Naive thymus-derived CD4-positive, alpha-beta T cell (primary cell): ENCODE results near the gene ZNF318. TPM values are rescaled to one million over a fixed set of nuclear protein-coding genes. Genes with fewer than 3 reads are reported as not detected.
A peak's percentile ranks its signal among the peaks of the same experiment; 100 is the strongest.

ENCODE experiments used
- ATAC-seq: fragments of 150-1000 bp; cut with Tn5 transposase; 2 replicates; pipeline ENCODE4 v1.10.0; 2021; ENCODE audit warnings: mild to moderate bottlenecking, moderate library complexity
- CTCF ChIA-PET: fragments of 350-600 bp; sonication (Branson Sonifier 250); formaldehyde crosslinking; loops from one replicate; lab custom pipeline; 2021; ENCODE audit warnings: antibody characterized with exemption; lab: Charles Lee
- POLR2A ChIA-PET: fragments of 350-600 bp; sonication (Branson Sonifier 250); formaldehyde crosslinking; loops from one replicate; lab custom pipeline; 2021; ENCODE audit warnings: antibody characterized with exemption, inconsistent platforms; lab: Charles Lee
- DNase-seq, 9 donors: peaks; one replicate each; pipeline versions ENCODE4 v3.0.0 to v3.0.0-alpha.2; 2020 to 2022; ENCODE audit warnings: mixed read lengths in 1 of 9
- H3K27ac ChIP-seq: one replicate; pipeline ENCODE4 v1.7.0; 2013; ENCODE audit warnings: mild to moderate bottlenecking, low read depth, low read length, moderate library complexity
- H3K27me3 ChIP-seq, 2 donors: one replicate each; pipeline ENCODE4 v1.7.0; 2013; ENCODE audit warnings: low read length in 2 of 2, mild to moderate bottlenecking in 2 of 2, moderate library complexity in 2 of 2; ENCODE audit not compliant: control insufficient read depth in 2 of 2, insufficient read depth in 2 of 2
- H3K36me3 ChIP-seq, 3 experiments: 1 replicate in 2 of 3; 2 replicates in 1 of 3; pipeline ENCODE4 v1.7.0; 2013; ENCODE audit warnings: low read length in 3 of 3, mild to moderate bottlenecking in 3 of 3, moderate library complexity in 1 of 3; ENCODE audit not compliant: insufficient read depth in 3 of 3, control insufficient read depth in 2 of 3
- H3K4me1 ChIP-seq, 2 donors: one replicate each; pipeline ENCODE4 v1.7.0; 2013; ENCODE audit warnings: low read length in 2 of 2, mild to moderate bottlenecking in 2 of 2, moderate library complexity in 1 of 2; ENCODE audit not compliant: control insufficient read depth in 2 of 2, insufficient read depth in 2 of 2
- H3K4me3 ChIP-seq: 2 replicates; pipeline ENCODE4 v1.7.0; 2013; ENCODE audit warnings: mild to moderate bottlenecking, low read length
- H3K9me3 ChIP-seq, 3 experiments: 1 replicate in 2 of 3; 2 replicates in 1 of 3; pipeline ENCODE4 v1.7.0; 2013; ENCODE audit warnings: low read length in 3 of 3; ENCODE audit not compliant: control insufficient read depth in 2 of 3
- H3K27ac Mint-ChIP-seq, 9 donors: one replicate each; pipeline ENCODE4 v1.8.0; 2020 to 2022; ENCODE audit warnings: mixed read lengths in 9 of 9, mild to moderate bottlenecking in 8 of 9, moderate library complexity in 5 of 9, inconsistent platforms in 2 of 9
- H3K27me3 Mint-ChIP-seq, 5 donors: one replicate each; pipeline ENCODE4 v1.8.0; 2021 to 2022; ENCODE audit warnings: mixed read lengths in 5 of 5, mild to moderate bottlenecking in 1 of 5
- H3K36me3 Mint-ChIP-seq, 5 donors: one replicate each; pipeline ENCODE4 v1.8.0; 2020 to 2022; ENCODE audit warnings: mixed read lengths in 5 of 5, mild to moderate bottlenecking in 3 of 5, inconsistent platforms in 1 of 5
- H3K4me1 Mint-ChIP-seq, 7 donors: one replicate each; pipeline ENCODE4 v1.8.0; 2020 to 2022; ENCODE audit warnings: mixed read lengths in 7 of 7, mild to moderate bottlenecking in 3 of 7, inconsistent platforms in 1 of 7
- H3K4me3 Mint-ChIP-seq, 10 donors: one replicate each; pipeline ENCODE4 v1.8.0; 2020 to 2022; ENCODE audit warnings: mild to moderate bottlenecking in 10 of 10, mixed read lengths in 10 of 10, moderate library complexity in 6 of 10, inconsistent platforms in 2 of 10
- H3K9me3 Mint-ChIP-seq, 11 donors: one replicate each; pipeline ENCODE4 v1.8.0; 2020 to 2022; ENCODE audit warnings: mixed read lengths in 11 of 11, mild to moderate bottlenecking in 4 of 11, inconsistent platforms in 1 of 11, moderate library complexity in 1 of 11
- intact Hi-C, 2 donors: fragments of 100-400 bp; cut with micrococcal nuclease; formaldehyde crosslinking; loops; one replicate each; pipeline ENCODE4 v1.15.1; 2023
- polyA plus RNA-seq, 2 donors: library from polyadenylated mRNA; unstranded; fragments of 300-500 nt; fragmentation: Illumina TruSeq; gene quantifications; one replicate each; pipeline ENCODE4 v1.2.3, GENCODE V29; 2021
- total RNA-seq, 6 experiments: library from RNA in 5 of 6; stranded (reverse) in 5 of 6; gene quantifications; 1 replicate in 5 of 6; 2 replicates in 1 of 6; pipeline ENCODE4 v1.2.3 and lab custom pipeline; 2021 to 2026

ZNF318 gene
- total and polyA plus RNA-seq, 7 experiments from 2014 or later: 6.9 to 40.2 (median 28.3) TPM

GRCh38 chr6:43339168-43339567, 30.3 kb downstream of the ZNF318 start:
- Mint-ChIP-seq H3K9me3 (peaks cover 0 to 1% (median 0%) of the 10 kb centered on the region in 11 donors), H3K36me3 (peaks cover 17 to 58% (median 40%) of the 10 kb centered on the region in 5 donors), H3K4me1 (peaks cover 0 to 18% (median 8%) of the 10 kb centered on the region in 7 donors), H3K4me3 (no peak overlapping the region), H3K27ac (peak overlapping the region in 2 of 9 donors; percentile 58 to 81), H3K27me3 (no peaks in the 10 kb centered on the region)
- CTCF ChIA-PET: interaction anchor here (0.8 to 1.1 kb wide), 2 partner anchors 18 to 19 kb away, joined by 4 read pairs; no protein-coding TSS in a partner anchor
- POLR2A ChIA-PET: no interaction called here
- Histone ChIP-seq H3K9me3 (no peaks in the 10 kb centered on the region), H3K27me3 (no peaks in the 10 kb centered on the region), H3K4me3 (no peak overlapping the region), H3K27ac (no peak overlapping the region), H3K36me3 (peaks cover 7 to 78% (median 14%) of the 10 kb centered on the region in 3 experiments), H3K4me1 (no peaks in the 10 kb centered on the region)
- intact Hi-C loops: loop anchor here in 1 of 2 donors (10.0 kb wide), 1 partner anchor 74 kb away; no protein-coding TSS in a partner anchor
- DNase-seq (no peak), ATAC-seq (no peak)

GRCh38 chr6:43338243-43338642, 31.2 kb downstream of the ZNF318 start:
- ChIA-PET POLR2A (no interaction called here), CTCF (interaction anchor here (0.9 kb wide), 1 partner anchor 31 kb away, joined by 3 read pairs; the partner anchor contains the start of gene ZNF318)
- Mint-ChIP-seq H3K4me3 (no peak overlapping the region), H3K36me3 (peaks cover 17 to 57% (median 40%) of the 10 kb centered on the region in 5 donors), H3K27ac (peak overlapping the region in 8 of 9 donors; percentile 3 to 83 (median 53)), H3K9me3 (peaks cover 0 to 1% (median 0%) of the 10 kb centered on the region in 11 donors), H3K4me1 (peaks cover 0 to 18% (median 8%) of the 10 kb centered on the region in 7 donors), H3K27me3 (no peaks in the 10 kb centered on the region)
- no peak overlapping the region for H3K4me3 ChIP-seq
- no peak overlapping the region for H3K27ac ChIP-seq
- no peaks in the 10 kb centered on the region for H3K4me1 ChIP-seq
- DNase-seq (no peak), ATAC-seq (no peak)
- H3K27me3 ChIP-seq: no peaks in the 10 kb centered on the region
- H3K9me3 ChIP-seq: no peaks in the 10 kb centered on the region
- intact Hi-C loops: loop anchor here in 1 of 2 donors (10.0 kb wide), 1 partner anchor 73 kb away; no protein-coding TSS in a partner anchor
- peaks cover 7 to 69% (median 14%) of the 10 kb centered on the region in 3 experiments for H3K36me3 ChIP-seq

GRCh38 chr6:43336382-43336781, 33.1 kb downstream of the ZNF318 start:
- DNase-seq: no peak
- ChIA-PET CTCF (no interaction called here), POLR2A (no interaction called here)

DNA sequence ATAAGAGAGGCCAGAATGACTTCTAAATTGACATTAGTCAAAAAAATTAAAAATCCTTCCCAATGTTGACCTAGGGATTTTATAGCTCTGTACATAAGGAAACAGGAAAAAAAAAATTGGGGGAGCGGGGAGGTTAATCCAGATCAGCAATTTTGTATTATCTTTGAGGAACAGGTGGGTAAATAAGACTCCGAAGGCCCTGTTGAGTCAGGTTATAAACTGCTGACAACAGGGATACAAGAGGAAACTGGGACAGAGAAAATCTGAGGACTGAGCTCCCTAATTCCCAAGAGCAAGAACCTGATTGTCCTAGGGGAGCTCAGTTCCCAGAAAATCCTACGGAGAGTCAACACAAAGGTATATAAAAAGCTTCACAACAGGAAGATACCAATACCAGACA, 34.0 kb downstream of the ZNF318 start:
- no peak overlapping the region for H3K4me3 Mint-ChIP-seq
- no peaks in the 10 kb centered on the region for H3K9me3 ChIP-seq
- peaks cover 10 to 38% (median 22%) of the 10 kb centered on the region in 7 donors for H3K4me1 Mint-ChIP-seq
- H3K27ac Mint-ChIP-seq: peak overlapping the region in 3 of 9 donors; percentile 32 to 53 (median 36)
- no peaks in the 10 kb centered on the region for H3K27me3 ChIP-seq
- H3K36me3 ChIP-seq: peaks cover 3 to 41% (median 5%) of the 10 kb centered on the region in 3 experiments
- intact Hi-C loops: loop anchor here (2.0 to 10.0 kb wide), 2 partner anchors 71 to 435 kb away; no protein-coding TSS in a partner anchor
- H3K36me3 Mint-ChIP-seq: peaks cover 4 to 37% (median 21%) of the 10 kb centered on the region in 5 donors
- H3K27ac ChIP-seq: no peak overlapping the region
- CTCF ChIA-PET: interaction anchor here (0.7 kb wide), 2 partner anchors 33 to 192 kb away, joined by 3 read pairs; no protein-coding TSS in a partner anchor
- H3K4me1 ChIP-seq: peaks cover 0 to 15% of the 10 kb centered on the region in 2 donors
- H3K4me3 ChIP-seq: no peak overlapping the region
- H3K27me3 Mint-ChIP-seq: peaks cover 0 to 3% (median 0%) of the 10 kb centered on the region in 5 donors
- ATAC-seq (no peak), DNase-seq (no peak)
- POLR2A ChIA-PET: interaction anchor here (0.9 kb wide), 1 partner anchor 159 kb away, joined by 3 read pairs; no protein-coding TSS in a partner anchor
- no peaks in the 10 kb centered on the region for H3K9me3 Mint-ChIP-seq

More at GRCh38 chr6:43336382-43336781, 33.1 kb downstream of the ZNF318 start:
- H3K36me3 Mint-ChIP-seq: peaks cover 12 to 42% (median 29%) of the 10 kb centered on the region in 5 donors
- peaks cover 0 to 10% of the 10 kb centered on the region in 2 donors for H3K4me1 ChIP-seq
- no peaks in the 10 kb centered on the region for H3K27me3 ChIP-seq
- intact Hi-C loops: loop anchor here in 1 of 2 donors (10.0 kb wide), 1 partner anchor 72 kb away; no protein-coding TSS in a partner anchor
- no peak overlapping the region for H3K4me3 Mint-ChIP-seq
- H3K9me3 ChIP-seq: no peaks in the 10 kb centered on the region
- no peak overlapping the region for H3K4me3 ChIP-seq
- H3K27ac Mint-ChIP-seq: peak overlapping the region in 2 of 9 donors; percentile 19 to 36
- H3K36me3 ChIP-seq: peaks cover 3 to 50% (median 11%) of the 10 kb centered on the region in 3 experiments
- H3K4me1 Mint-ChIP-seq: peaks cover 9 to 33% (median 18%) of the 10 kb centered on the region in 7 donors
- H3K27ac ChIP-seq: no peak overlapping the region
- H3K27me3 Mint-ChIP-seq: peaks cover 0 to 3% (median 0%) of the 10 kb centered on the region in 5 donors
- no peak for ATAC-seq
- no peaks in the 10 kb centered on the region for H3K9me3 Mint-ChIP-seq

GRCh38 chr6:43334466-43335095, 34.9 kb downstream of the ZNF318 start:
- peak overlapping the region in 5 of 9 donors; percentile 8 to 65 (median 32) for H3K27ac Mint-ChIP-seq
- ChIA-PET POLR2A (interaction anchor here (0.9 to 1.2 kb wide), 2 partner anchors 31 to 160 kb away, joined by 3 read pairs; no protein-coding TSS in a partner anchor), CTCF (interaction anchor here (0.5 to 1.0 kb wide), 6 partner anchors 14 to 826 kb away, joined by 3 to 4 read pairs (median 3); partner anchors contain the start of gene CRIP3)

DNA sequence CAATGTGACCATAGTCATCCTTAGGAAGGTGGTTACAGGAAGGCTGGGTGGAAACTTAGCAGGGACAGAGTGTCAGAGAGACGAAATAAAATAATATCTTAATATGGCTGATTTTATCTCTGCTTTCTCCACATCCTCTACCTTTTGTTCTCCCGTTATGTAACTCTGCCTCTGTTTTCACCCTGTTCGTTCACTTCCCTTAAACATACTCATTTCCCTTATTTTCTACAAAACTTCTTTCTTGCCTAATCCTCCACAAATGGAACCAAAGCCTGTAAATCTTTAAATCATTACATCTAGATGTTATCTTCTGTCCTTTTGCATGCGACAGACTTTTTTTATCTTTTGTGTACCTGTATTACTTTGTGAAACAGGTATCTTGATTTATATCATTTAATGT, 37.6 kb downstream of the ZNF318 start:
- peaks cover 10 to 29% (median 22%) of the 10 kb centered on the region in 7 donors for H3K4me1 Mint-ChIP-seq
- H3K4me3 Mint-ChIP-seq: peak overlapping the region in 9 of 10 donors; percentile 1 to 62 (median 14)
- no peaks in the 10 kb centered on the region for H3K27me3 ChIP-seq
- peaks cover 0 to 25% (median 15%) of the 10 kb centered on the region in 5 donors for H3K36me3 Mint-ChIP-seq
- intact Hi-C loops: loop anchor here in 1 of 2 donors (10.0 kb wide), 1 partner anchor 67 kb away; no protein-coding TSS in a partner anchor
- peak overlapping the region in 8 of 9 donors; percentile 0 to 79 (median 74) for H3K27ac Mint-ChIP-seq
- DNase-seq: peak in 1 of 9 donors; percentile 14
- peaks cover 0 to 3% (median 0%) of the 10 kb centered on the region in 5 donors for H3K27me3 Mint-ChIP-seq
- H3K36me3 ChIP-seq: peaks cover 0 to 6% (median 0%) of the 10 kb centered on the region in 3 experiments
- no peak overlapping the region for H3K27ac ChIP-seq
- POLR2A ChIA-PET: interaction anchor here (0.5 kb wide), 1 partner anchor 165 kb away, joined by 3 read pairs; no protein-coding TSS in a partner anchor
- H3K9me3 Mint-ChIP-seq: no peaks in the 10 kb centered on the region
- CTCF ChIA-PET: no interaction called here
- no peak overlapping the region for H3K4me3 ChIP-seq
- H3K4me1 ChIP-seq: peaks cover 0 to 15% of the 10 kb centered on the region in 2 donors
- H3K9me3 ChIP-seq: no peaks in the 10 kb centered on the region
- no peak for ATAC-seq

More at GRCh38 chr6:43334466-43335095, 34.9 kb downstream of the ZNF318 start:
- Histone ChIP-seq H3K27me3 (no peaks in the 10 kb centered on the region), H3K27ac (no peak overlapping the region), H3K4me3 (no peak overlapping the region), H3K4me1 (peaks cover 0 to 15% of the 10 kb centered on the region in 2 donors), H3K36me3 (peaks cover 0 to 32% (median under 1%) of the 10 kb centered on the region in 3 experiments), H3K9me3 (no peaks in the 10 kb centered on the region)
- H3K4me3 Mint-ChIP-seq: no peak overlapping the region
- ATAC-seq: no peak
- intact Hi-C loops: loop anchor here (1.0 to 10.0 kb wide), 5 partner anchors 26 to 434 kb away; partner anchors contain the start of gene CRIP3 (in 1 of the 2)
- DNase-seq: peak in 1 of 9 donors; percentile 24
- H3K36me3 Mint-ChIP-seq: peaks cover 0 to 31% (median 14%) of the 10 kb centered on the region in 5 donors
- H3K27me3 Mint-ChIP-seq: peaks cover 0 to 3% (median 0%) of the 10 kb centered on the region in 5 donors
- H3K9me3 Mint-ChIP-seq: no peaks in the 10 kb centered on the region
- peaks cover 10 to 38% (median 22%) of the 10 kb centered on the region in 7 donors for H3K4me1 Mint-ChIP-seq
